NK-92 (cell line): Measurements from ENCODE around the gene LGALS8.
A peak's percentile ranks its signal among the peaks of the same experiment; 100 is the strongest.
"Not testable (repeated sequence)": the region's sequence is repeated elsewhere in the genome, so short reads cannot be mapped to it uniquely, and the experiment has no call there.

Experiments
- DNase-seq: peaks from one replicate; lab custom pipeline; 2025; ENCODE audit not compliant: unreplicated experiment; lab: John Stamatoyannopoulos, UW

LGALS8 gene

GRCh38 chr1:236523704-236524141 lies at the start of gene LGALS8:
TSS of gene LGALS8 (plus strand) at chr1:236523982. CDS start at chr1:236526071, 2,089 bp downstream.
- peak; percentile 24 for DNase-seq

- no peak for DNase-seq
Measured at GRCh38 chr1:236476019-236476418, 47.8 kb upstream of the LGALS8 start.

- no peak for DNase-seq
Measured at GRCh38 chr1:236480758-236481436, 42.9 kb upstream of the LGALS8 start.

GRCh38 chr1:236484310-236484971 lies 39.3 kb upstream of the LGALS8 start:
- no peak for DNase-seq

GRCh38 chr1:236486356-236487002 lies 37.3 kb upstream of the LGALS8 start:
- no peak for DNase-seq

GRCh38 chr1:236489161-236489560 lies 34.6 kb upstream of the LGALS8 start:
- DNase-seq = not testable (repeated sequence)

GRCh38 chr1:236489710-236490377 lies 33.9 kb upstream of the LGALS8 start:
- no peak for DNase-seq

- DNase-seq = no peak
Measured at GRCh38 chr1:236491469-236492136, 32.2 kb upstream of the LGALS8 start.

- DNase-seq = no peak
Measured at GRCh38 chr1:236492378-236492777, 31.4 kb upstream of the LGALS8 start.

GRCh38 chr1:236494082-236494481 lies 29.7 kb upstream of the LGALS8 start:
- DNase-seq = no peak

GRCh38 chr1:236494586-236495466 lies 29.0 kb upstream of the LGALS8 start:
- DNase-seq = no peak

- DNase-seq = no peak
Measured at GRCh38 chr1:236495467-236496112, 28.2 kb upstream of the LGALS8 start.

- no peak for DNase-seq
Measured at GRCh38 chr1:236497908-236498307, 25.9 kb upstream of the LGALS8 start.

GRCh38 chr1:236501093-236501492 lies 22.7 kb upstream of the LGALS8 start:
- no peak for DNase-seq

- no peak for DNase-seq
Measured at GRCh38 chr1:236502579-236502971, 21.2 kb upstream of the LGALS8 start.

- DNase-seq = no peak
Measured at GRCh38 chr1:236502972-236503639, 20.7 kb upstream of the LGALS8 start.

- not testable (repeated sequence) for DNase-seq
Measured at GRCh38 chr1:236504338-236504737, 19.4 kb upstream of the LGALS8 start.

- no peak for DNase-seq
Measured at GRCh38 chr1:236507022-236507700, 16.6 kb upstream of the LGALS8 start.
